C4-2B (cell line): ENCODE data around the gene TAAR2.

ENCODE experiments used
- ZFX ChIP-seq: fragments of 450-650 bp; IDR thresholded peaks from 2 replicates; pipeline ENCODE4 v1.6.1; 2017
- TF ChIP-seq, protein P1 (sequence below): fragments of 450-650 bp; conservative IDR thresholded peaks from 2 replicates; pipeline ENCODE4 v1.5.1; 2017; ENCODE audit warnings: mild to moderate bottlenecking

GRCh38 chr6:132650429-132650828 is 26.4 kb upstream of the TAAR2 start:
- TF ChIP-seq, protein P1, sequence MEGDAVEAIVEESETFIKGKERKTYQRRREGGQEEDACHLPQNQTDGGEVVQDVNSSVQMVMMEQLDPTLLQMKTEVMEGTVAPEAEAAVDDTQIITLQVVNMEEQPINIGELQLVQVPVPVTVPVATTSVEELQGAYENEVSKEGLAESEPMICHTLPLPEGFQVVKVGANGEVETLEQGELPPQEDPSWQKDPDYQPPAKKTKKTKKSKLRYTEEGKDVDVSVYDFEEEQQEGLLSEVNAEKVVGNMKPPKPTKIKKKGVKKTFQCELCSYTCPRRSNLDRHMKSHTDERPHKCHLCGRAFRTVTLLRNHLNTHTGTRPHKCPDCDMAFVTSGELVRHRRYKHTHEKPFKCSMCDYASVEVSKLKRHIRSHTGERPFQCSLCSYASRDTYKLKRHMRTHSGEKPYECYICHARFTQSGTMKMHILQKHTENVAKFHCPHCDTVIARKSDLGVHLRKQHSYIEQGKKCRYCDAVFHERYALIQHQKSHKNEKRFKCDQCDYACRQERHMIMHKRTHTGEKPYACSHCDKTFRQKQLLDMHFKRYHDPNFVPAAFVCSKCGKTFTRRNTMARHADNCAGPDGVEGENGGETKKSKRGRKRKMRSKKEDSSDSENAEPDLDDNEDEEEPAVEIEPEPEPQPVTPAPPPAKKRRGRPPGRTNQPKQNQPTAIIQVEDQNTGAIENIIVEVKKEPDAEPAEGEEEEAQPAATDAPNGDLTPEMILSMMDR = no peak
- TF ChIP-seq ZFX = no peak
